GM18870 (cell line): ENCODE data around the gene ZNF438.

Experiments
- ATAC-seq: cut with Tn5 transposase; IDR thresholded peaks from one replicate; pipeline ENCODE4 v1.9.1; 2021; ENCODE audit warnings: moderate library complexity; ENCODE audit not compliant: unreplicated experiment

The ZNF438 gene

GRCh38 chr10:30854656-30855055 lies 177.0 kb downstream of the ZNF438 start:
- no peak for ATAC-seq

GRCh38 chr10:30853066-30853465 lies 178.6 kb downstream of the ZNF438 start:
- no peak for ATAC-seq

- ATAC-seq, result no peak
Measured at GRCh38 chr10:30850776-30851175, 180.9 kb downstream of the ZNF438 start.

GRCh38 chr10:30849231-30850035 lies 182.2 kb downstream of the ZNF438 start:
- no peak for ATAC-seq

GRCh38 chr10:30848396-30849032 lies 183.2 kb downstream of the ZNF438 start:
- no peak for ATAC-seq

GRCh38 chr10:30847642-30848041 lies 184.0 kb downstream of the ZNF438 start:
- ATAC-seq, result no peak

- ATAC-seq, result no peak
Measured at GRCh38 chr10:30847199-30847598, 184.5 kb downstream of the ZNF438 start.

- no peak for ATAC-seq
Measured at GRCh38 chr10:30846710-30847109, 185.0 kb downstream of the ZNF438 start.

GRCh38 chr10:30842894-30843293 lies 188.8 kb downstream of the ZNF438 start:
- ATAC-seq, result no peak

GRCh38 chr10:30842185-30842584 lies 189.5 kb downstream of the ZNF438 start:
- ATAC-seq, result no peak

- no peak for ATAC-seq
Measured at GRCh38 chr10:30840395-30841050, 191.1 kb downstream of the ZNF438 start.

GRCh38 chr10:30839652-30840051 lies 192.0 kb downstream of the ZNF438 start:
- ATAC-seq, result no peak

GRCh38 chr10:30836406-30836805 lies 195.3 kb downstream of the ZNF438 start:
- ATAC-seq, result no peak

- ATAC-seq, result no peak
Measured at GRCh38 chr10:30835146-30835545, 196.5 kb downstream of the ZNF438 start.

- no peak for ATAC-seq
Measured at GRCh38 chr10:30834651-30835050, 197.0 kb downstream of the ZNF438 start.

- no peak for ATAC-seq
Measured at GRCh38 chr10:30834153-30834552, 197.5 kb downstream of the ZNF438 start.

- ATAC-seq, result no peak
Measured at GRCh38 chr10:30833628-30833970, 198.1 kb downstream of the ZNF438 start.

GRCh38 chr10:30832749-30833627 lies 198.7 kb downstream of the ZNF438 start:
- no peak for ATAC-seq

- ATAC-seq, result no peak
Measured at GRCh38 chr10:30832001-30832748, 199.5 kb downstream of the ZNF438 start.

- ATAC-seq, result no peak
Measured at GRCh38 chr10:30831426-30831825, 200.2 kb downstream of the ZNF438 start.
